Astrocyte of the hippocampus (primary cell): ENCODE results near the gene TBL1XR1.
A peak's percentile ranks its signal among the peaks of the same experiment; 100 is the strongest.
"Not testable (repeated sequence)": the region's sequence is repeated elsewhere in the genome, so short reads cannot be mapped to it uniquely, and the experiment has no call there.

Experiments used
- DNase-seq: peaks from one replicate; pipeline ENCODE4 v3.0.0; 2011; ENCODE audit warnings: low read depth, low spot score

The TBL1XR1 gene

DNA sequence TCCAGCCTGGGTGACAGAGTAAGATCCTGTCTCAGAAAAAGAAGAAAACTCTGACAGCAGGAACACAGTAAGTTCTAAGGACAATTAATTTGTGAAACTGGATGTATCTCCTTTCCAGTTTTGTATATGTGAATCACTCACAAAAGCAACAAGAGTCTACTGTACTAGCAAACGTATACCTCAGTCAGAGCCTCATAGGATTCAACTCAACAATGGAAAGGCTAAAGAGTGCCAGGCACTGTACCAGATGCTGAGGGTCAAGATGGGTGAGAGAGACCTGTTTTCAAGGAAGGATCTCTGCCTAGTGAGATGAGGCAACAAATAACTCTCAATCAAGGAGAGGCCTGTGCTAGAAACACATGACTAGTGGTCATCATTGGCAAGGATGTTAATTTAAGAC, 14.9 kb downstream of the TBL1XR1 start:
- no peak for DNase-seq

GRCh38 chr3:177181418-177181817, 15.9 kb downstream of the TBL1XR1 start:
- DNase-seq, result no peak

- no peak for DNase-seq
Measured at GRCh38 chr3:177180506-177180905, 16.8 kb downstream of the TBL1XR1 start.

DNA sequence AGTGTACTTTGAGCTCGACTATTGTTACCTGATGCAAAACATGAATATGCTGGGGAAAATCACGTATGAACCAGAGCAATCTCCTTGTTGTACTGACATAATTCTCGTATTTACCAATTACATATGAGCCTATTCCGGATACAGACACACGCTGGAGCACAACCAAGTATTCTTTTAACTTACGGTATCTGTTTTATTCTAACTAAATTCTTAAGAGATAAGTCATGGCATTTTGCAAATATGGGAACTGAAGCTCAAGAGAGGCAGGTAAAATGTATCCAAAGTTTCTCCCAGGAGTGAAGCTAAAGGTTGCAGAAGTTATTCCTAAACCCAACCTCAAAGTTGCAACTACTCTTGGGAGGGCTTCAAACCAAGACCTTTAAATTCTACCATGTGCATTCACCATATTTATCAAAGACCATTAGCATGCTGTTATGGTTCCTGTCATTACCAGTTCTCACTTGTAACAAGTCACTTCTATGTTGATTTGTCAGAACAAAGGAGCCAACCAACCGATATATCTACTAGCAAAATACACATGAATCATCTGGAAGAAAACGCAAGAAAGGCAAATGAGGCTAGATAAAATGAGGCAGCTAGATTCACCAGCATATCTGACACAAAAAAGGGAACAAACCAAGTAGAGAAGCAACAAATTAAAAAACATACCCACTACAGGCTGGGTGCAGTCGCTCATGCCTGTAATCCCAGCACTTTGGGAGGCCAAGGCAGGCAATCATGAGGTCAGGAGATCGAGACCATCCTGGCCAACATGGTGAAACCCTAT, 17.8 kb downstream of the TBL1XR1 start:
- peak; percentile 58 for DNase-seq

DNA sequence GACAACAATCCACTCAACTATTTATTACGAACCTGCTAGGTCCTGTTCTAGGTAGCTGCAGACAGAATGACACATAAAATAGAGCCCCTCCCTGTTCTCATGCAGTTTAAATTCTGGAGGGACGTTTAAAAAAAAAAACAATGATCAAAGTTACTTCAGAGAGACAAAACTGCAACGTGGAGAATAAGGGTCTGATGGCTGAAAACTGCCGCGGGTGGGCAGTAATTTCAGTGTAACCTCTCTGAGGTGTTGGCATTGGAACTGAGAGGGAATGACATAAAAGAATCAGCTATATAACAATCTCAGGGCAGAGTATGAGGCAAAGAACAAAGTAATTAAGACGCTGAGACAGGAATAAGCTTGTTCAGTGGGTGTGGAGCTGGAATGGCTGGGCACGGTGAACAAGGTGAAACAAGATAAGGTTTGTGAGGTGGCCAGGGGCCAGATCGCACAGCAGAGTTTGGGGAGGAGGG, 19.5 kb downstream of the TBL1XR1 start:
- DNase-seq, result no peak

DNA sequence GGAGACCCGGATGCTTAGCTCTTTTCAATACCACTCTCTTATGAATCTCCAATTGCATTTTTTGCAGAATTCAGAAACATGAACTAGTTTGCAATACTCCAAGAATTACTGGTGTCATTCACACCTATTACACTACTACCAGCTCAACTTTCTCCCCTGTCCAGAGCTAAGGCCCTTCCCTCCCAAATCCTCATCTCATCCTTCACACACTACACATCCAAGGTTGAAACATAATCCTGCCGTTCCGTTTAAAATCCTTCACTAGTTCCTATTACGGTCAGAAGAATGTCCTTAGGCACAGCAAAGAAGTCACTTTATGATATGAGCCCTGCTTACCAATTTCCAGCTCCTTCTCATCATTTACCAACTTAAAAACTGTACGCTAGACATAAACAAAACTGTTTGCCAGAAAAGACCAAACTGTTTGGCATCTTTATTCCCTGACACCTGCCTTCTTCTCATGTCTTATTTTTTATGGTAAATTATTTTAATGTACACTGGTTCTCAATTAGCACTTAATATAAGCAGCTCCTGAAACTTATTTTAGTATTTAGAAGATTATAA, 22.6 kb downstream of the TBL1XR1 start:
- DNase-seq, result no peak

DNA sequence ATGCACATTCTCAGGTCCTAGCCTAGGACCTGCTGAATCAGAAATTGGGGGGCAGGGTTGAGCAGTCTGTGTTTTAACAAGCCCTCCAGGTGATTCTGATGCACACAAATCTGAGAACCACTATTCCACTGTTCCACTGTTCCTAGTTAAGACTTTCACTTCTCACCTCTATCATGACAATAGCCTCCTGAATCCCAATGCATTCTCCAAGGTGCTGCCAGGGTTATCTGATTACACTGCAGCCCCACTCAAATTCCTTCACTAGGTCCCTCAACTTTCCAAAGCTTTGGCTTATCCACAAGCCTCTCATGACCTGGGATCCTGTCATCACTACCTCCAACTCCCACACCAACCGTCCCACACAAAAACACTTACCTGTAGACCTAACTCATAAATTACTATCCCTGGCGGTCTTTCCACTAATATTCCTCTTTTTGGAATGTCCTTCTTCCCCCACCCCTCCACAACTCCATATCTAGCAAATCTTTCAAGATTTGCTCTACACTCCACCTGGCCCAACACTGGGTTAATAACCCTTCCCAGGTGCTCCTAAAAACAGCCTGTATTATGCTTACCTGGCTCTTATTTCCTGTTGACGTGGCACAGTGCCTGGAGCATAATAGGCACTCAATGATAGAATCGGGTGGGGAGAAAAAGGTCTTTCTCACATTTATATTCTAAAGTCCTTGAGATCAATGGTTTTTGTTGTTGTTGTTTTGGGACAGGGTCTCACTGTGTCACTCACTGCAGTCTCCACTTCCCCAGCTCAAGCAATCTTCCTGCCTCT, 27.2 kb downstream of the TBL1XR1 start:
- DNase-seq, result no peak

GRCh38 chr3:177168431-177168830, 28.9 kb downstream of the TBL1XR1 start:
- no peak for DNase-seq

GRCh38 chr3:177162742-177163141, 34.5 kb downstream of the TBL1XR1 start:
- no peak for DNase-seq

DNA sequence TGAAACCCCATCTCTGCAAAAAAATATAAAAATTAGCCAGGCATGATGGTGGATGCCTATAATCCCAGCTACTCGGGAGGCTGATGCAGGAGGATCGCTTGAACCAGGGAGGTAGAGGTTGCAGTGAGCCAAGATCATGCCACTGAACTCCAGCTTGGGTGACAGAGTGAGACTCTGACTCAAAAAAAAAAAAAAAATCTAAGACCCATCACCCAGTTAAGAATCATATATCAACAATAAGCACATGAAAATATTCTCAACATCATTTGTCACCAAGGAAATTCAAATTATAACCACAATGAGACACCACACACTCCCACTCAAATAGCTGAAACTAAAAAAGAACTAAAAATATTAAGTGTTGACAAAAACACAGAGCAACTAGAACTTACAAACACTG, 35.7 kb downstream of the TBL1XR1 start:
- DNase-seq, result not testable (repeated sequence)

- no peak for DNase-seq
Measured at GRCh38 chr3:177158461-177158860, 38.8 kb downstream of the TBL1XR1 start.

- peak; percentile 27 for DNase-seq
Measured at GRCh38 chr3:177157492-177157891, 39.8 kb downstream of the TBL1XR1 start.

DNA sequence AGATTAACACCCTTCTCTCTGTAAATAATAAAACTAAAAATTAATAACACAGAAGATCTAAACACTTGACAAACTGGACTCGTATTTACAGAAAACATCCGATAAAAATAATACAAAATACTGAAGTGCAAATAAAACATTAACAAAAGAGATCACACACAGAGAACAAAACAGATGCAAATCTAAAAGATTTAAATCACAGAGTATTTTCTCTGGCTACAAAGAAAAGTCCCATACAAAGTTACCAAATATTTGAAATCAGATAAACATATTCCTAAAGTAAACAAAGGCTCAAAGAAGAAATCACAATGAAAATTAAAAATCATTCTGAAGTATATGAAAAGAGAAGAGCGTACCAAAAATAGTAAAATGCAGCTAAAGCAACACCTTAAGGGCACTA, 42.5 kb downstream of the TBL1XR1 start:
- no peak for DNase-seq

DNA sequence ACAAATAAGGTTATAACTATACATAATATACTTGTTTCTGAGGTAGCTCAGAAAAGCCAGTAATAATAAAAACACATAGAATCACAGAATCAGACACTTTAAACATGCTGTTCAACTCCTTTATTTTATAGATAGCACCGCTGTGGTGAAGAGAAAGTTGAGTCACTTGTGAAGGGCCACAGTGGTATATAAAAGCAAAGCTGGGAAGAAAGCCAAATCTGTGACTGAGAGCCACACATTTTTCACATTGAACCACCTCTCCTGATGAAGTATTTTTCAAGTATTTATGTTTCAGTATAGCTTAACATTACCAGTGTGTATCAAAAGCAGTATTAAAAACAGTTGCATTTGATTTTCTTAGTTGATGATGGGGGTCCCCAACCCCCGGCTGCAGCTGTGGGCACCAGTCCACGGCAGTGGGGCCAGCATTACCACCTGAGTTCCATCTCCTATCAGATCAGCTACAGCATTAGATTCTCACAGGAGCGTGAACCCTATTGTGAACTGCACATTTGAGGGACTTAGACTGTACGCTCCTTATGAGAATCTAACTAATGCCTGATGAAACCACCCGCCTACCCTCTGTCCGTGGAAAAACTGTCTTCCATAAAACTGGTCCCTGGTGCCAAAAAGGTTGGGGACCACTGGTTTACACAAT, 46.2 kb downstream of the TBL1XR1 start:
- DNase-seq, result peak; percentile 87

DNA sequence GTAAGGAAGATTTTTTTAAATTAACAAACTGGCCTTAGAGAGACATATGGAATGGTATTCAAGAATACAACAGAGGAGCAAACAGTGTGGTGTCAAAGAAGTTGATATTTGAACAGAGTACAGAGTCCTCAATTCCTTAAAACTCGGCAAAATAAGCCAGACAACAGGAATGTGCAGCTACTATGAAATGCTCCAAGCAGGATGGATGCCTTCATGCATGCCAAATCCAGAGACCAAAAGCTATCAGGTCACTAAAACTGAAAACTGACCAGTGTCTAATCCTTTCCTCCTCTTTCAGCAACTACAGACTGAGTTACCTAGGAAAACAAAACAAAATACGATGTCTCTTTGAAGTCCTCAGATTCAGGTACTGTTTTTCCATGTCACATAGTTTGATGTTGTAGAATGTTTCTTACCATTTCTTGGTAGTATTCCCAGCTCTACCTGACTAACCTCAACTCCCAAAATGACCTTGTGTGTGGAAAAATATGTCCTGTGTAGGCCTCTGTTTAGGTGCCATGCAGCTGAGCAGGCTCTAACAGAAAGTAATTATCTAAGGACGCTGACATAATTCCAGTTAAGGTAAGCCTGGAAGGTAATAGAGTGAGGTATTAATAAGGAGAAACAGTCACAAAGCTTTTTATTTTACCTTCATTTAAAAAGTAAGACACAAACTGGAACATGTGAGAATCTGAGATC, 46.9 kb downstream of the TBL1XR1 start:
- DNase-seq, result peak; percentile 46

DNA sequence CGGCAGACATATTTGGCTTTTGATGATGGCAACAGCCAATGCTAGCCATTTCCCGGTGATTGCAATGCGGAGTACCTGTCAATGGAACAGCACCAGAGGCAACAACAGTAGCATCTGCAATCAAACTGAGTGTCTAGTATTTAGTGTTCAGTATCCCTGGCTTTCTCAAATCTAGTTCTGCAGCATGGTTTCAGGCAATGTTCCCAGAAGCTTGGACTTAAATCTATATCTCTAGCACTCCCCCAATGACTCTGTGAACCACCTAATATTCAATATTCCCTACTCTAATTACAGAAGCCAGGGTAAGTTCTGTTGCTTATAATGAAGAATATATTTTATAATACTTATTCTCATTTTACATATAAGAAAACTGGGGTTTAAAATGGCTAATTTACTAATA, 48.2 kb downstream of the TBL1XR1 start:
- peak; percentile 28 for DNase-seq

GRCh38 chr3:177147790-177148189, 49.5 kb downstream of the TBL1XR1 start:
- DNase-seq, result no peak

DNA sequence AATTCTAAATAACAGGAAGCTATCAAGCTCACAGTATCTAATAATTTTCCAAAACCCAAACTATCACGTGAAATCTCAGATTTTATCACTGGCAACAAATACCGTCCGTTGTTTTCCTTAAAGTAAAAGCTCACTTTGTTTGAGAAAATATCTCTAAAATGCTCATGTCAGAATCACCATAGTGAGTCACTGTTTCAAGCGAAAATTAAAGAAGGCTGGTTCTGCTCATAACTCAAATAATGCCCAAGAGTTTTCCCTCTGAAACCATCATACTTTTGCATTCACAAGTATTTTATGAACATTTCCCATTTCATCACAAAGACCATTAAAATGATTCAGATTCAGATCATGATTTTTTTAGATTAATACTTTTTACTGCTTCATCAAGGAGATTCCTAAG, 50.6 kb downstream of the TBL1XR1 start:
- peak; percentile 20 for DNase-seq

DNA sequence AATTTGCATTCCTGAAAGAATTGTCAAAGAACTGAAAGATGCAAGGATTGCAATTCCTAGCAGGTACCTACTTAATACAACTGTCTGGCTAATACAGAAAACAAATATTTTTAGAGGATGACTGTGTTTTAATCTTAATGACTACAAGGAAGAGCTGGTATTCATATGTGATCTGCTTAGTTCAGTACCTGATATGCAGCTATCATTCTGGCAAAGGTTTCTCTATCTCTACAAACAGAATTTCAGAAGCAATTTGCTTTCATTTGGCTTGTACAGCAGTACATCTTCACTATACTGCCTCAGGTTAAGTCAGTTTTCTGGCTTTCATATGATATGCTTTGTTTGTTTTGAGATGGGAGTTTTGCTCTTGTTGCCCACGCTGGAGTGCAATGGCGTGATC, 51.3 kb downstream of the TBL1XR1 start:
- no peak for DNase-seq

DNA sequence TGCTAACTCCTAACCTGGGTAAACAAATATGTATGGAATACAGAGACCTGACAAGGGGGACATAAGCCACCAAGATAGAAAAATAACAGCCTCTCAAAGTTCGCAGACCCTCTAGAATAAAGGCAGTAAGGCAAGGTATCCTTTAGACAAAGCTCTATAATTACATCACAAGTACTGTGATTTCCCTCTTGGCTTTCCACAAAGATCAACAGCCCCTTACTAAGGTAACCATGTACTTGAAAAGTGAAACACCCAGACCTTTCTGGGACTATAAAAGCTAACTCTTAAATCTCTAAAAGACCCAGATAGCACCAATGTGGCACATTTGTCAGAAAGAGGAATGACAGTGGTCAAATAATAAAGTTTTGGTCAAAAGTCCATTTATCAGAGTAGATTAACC, 51.9 kb downstream of the TBL1XR1 start:
- DNase-seq, result no peak

- DNase-seq, result no peak
Measured at GRCh38 chr3:177144922-177145321, 52.4 kb downstream of the TBL1XR1 start.
